AG20443 (cell line): ENCODE data around the gene ZNF576.
"Not testable (repeated sequence)": the region's sequence is repeated elsewhere in the genome, so short reads cannot be mapped to it uniquely, and the experiment has no call there.

Experiments
- DNase-seq: peaks from one replicate; pipeline ENCODE4 v3.0.0; 2012; ENCODE audit warnings: low spot score, mixed read lengths

Gene ZNF576, protein sequence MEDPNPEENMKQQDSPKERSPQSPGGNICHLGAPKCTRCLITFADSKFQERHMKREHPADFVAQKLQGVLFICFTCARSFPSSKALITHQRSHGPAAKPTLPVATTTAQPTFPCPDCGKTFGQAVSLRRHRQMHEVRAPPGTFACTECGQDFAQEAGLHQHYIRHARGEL

DNA sequence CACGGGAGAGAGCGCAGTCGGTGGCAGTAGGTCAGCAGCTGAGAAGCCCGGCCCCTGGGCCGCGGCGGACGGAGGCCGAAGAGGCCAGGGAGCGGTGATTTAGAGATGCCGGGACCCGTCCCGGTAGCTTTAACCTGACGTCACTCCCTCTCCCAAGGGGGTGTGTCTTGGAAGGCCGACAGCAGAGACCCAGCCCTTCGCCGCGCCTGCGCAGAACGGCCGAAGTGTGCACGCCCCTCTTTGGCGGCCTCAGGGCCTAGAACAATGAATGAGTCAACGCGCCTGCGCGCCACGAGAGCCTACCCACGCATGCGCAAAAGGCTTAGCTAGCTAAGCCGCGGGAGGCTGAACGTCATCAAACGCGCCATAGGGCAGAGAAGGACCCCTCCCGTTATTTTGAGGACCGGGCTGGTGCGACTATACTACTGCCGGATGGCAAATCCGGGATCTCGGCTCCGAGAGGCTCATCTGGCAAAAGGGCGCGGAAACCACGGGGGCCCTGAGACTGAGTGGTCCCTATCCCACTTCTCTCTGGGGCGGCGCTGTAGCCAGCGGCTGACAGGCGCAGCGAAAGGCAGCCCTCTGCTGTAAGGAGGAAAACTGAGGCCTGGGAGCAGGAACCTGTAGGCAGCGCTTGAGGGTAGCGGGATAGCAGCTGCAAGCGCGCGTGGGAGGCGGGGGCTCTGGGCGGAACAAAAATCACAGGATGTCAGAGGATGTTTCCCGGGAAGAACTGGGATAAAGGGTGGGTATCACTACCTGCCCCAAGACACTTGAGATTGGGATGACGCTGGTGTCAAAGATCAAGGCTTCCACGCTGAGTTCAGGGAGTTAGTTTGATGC lies at the start of gene ZNF576, which contains the start of gene IRGQ:
TSS of gene ZNF576 (plus strand) at position 597 of the 843 bp plus-strand sequence. CDS start 514 bp downstream, outside the sequence.
TSS of gene IRGQ (minus strand) at position 136 of the 843 bp plus-strand sequence. CDS start 796 bp downstream, outside the sequence.
- DNase-seq: peak; percentile 99

DNA sequence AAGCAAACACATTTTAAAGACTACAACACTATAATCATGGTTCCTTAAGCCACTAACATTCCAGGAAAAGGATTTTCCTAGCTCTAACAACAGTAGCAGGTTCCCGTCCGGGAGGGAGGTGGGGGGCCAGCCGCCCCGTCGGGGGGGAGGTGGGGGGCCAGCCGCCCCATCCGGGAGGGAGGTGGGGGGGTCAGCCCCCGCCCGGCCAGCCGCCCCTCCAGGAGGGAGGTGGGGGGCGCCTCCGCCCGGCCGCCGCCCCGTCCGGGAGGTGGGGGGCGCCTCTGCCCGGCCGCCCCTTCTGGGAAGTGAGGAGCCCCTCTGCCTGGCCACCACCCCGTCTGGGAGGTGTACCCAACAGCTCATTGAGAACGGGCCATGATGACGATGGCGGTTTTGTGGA lies 48.5 kb upstream of the ZNF576 start:
- not testable (repeated sequence) for DNase-seq

DNA sequence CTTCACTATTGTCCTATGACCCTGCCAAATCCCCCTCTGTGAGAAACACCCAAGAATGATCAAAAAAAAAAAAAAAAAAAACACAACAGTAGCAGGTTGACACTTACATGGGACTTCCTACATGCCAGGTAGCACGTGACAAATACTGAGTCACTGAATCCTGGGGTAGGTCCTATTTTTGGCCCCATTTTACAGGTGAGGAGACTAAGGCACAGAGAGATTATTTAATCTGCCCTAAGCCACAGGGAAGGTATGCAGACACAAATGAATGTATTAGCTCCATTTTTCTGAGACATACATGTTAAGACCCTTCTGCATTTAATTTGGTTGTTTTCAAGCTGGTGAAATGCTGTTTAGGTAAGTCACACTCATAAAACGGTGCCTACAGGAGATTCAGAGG lies 47.7 kb upstream of the ZNF576 start:
- DNase-seq: no peak

- no peak for DNase-seq
Measured at GRCh38 chr19:43551399-43552197, 44.8 kb upstream of the ZNF576 start.

GRCh38 chr19:43552198-43552450 lies 44.3 kb upstream of the ZNF576 start:
- no peak for DNase-seq

DNA sequence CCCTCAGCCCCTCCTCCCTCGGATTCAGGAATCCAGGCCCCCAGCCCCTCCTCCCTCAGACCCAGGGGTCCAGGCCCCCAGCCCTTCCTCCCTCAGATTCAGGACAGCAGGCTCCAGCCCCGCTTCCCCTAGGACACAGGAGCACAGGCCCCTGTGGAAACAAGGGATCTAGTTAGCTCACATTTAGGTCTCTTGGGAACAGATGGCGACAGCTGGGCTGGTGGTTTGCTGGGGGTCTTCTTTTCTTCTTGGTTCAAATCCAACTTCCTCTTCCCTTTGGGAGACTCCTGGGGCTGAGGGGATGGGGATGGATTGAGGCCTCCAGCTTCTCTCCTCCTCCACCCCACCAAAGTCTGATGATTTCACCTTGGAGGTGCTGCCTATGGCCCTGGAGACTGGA lies 43.8 kb upstream of the ZNF576 start:
- DNase-seq: no peak

DNA sequence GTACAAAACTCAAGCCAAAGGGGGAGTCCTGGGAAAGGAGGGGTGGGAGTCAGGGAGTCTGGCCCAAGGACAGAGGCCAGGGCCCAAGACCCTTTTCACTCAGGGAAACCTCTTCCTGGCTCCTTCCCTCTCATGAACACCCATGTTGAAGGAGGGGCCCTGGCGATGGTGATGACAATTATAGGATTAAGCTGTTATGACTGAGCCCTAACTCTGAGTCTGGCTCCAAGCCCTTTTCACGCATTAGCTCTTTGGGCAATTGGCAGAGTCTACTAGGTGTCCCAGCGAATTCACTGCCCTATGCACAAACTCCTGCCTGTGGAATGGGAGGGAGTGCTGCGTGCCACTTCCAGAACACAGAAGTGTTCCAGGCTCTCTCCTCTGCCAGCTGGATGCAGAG lies 42.7 kb upstream of the ZNF576 start:
- no peak for DNase-seq

DNA sequence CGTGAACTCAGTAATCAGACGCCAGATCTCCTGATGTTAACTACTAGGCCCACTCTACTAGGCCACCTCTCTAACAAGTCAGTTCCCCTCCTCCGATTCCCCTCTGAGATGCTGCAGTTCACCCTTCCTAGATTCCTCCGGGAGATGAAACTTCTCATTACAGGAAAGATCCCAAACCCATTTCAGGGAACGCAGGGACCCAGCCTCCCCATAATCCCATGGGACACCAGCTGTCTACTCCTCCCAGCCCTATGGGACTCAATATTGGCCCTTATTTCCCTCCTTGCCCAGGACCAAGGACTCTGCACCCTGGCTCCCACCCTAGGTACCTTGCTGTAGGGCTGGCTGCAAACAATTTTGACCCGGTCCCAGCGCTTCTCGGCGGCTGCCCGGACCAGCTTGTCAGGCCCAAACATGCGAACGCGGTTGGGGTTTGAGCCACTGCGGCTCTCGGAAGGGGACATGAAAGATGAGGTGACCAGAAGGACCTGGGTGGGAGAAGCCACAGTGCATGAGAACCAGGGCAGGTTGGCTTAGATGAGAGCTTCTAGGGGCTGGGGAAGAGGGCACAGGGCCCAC lies 42.0 kb upstream of the ZNF576 start:
- no peak for DNase-seq

- DNase-seq: peak; percentile 87
Measured at GRCh38 chr19:43555185-43555770, 41.1 kb upstream of the ZNF576 start.

GRCh38 chr19:43560687-43561086 lies 35.7 kb upstream of the ZNF576 start:
- DNase-seq: peak; percentile 23

- no peak for DNase-seq
Measured at GRCh38 chr19:43561139-43561970, 35.0 kb upstream of the ZNF576 start.

DNA sequence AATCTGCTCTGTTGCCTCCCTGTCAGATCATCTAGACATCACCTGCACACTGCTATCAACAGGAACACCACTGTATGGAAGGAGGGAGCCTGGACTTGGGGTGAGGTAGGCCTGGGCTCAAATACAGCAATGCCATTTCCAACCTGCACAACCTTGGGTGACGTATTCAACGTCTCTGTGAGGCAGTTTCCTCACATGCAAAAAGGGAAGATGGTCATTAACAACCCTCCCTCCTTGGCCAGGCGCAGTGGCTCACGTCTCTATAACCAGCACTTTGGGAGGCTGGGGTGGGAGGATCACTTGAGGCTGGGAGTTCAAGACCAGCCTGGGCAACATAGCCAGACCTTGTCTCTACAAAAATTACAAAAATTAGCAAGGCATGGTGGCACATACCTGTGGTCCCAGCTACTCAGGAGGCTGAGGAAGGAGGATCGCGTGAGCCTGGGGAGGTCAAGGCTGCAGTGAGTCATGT lies 34.1 kb upstream of the ZNF576 start:
- no peak for DNase-seq

- DNase-seq: peak; percentile 73
Measured at GRCh38 chr19:43562698-43563241, 33.6 kb upstream of the ZNF576 start.

DNA sequence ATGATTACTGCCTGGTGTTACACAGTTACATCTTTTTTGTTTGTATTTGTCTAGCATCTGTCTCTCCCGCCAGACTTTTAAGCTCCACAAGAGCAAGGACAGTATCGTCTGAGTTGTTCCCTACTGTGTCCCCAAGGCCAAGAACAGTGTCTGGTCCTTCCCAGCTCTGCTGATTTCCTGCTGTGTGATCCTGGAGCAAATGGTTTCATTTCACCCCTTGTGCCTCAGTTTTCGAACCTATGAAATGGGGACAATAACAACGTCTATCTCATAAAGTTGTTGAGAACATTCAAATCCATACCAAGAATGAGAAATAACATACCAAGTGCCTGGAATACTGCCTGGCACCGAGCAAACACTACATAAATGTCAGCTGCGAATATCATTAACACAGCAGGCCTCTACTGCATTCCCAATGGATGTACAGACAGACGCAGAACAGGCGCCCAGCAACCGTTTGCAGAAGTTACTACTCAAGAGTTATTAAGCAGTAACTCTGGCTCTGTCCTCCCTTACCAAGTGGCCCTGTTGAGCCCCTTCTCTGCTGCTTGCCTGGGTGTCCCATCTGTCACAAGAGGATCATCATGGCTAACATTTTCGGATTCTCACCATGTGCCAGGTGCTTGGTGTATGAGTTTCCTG lies 32.5 kb upstream of the ZNF576 start:
- no peak for DNase-seq

GRCh38 chr19:43564800-43565199 lies 31.6 kb upstream of the ZNF576 start:
- DNase-seq: no peak

DNA sequence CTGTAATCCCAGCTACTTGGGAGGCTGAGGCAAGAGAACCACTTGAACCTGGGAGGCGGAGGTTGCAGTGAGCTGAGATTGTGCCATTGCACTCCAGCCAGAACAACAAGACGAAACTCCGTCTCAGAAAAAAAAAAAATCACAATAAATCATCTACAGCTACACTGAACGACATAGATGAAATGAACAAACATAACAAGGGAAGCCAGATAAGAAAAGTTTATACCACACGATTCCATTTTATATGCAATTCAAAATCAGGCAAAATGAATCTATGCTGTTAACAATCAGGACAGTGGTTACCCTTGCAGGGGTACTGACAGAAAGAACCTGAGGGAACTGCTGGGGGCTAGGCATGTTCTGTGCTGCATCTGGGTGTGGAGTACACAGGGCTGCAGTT lies 26.7 kb upstream of the ZNF576 start:
- no peak for DNase-seq

DNA sequence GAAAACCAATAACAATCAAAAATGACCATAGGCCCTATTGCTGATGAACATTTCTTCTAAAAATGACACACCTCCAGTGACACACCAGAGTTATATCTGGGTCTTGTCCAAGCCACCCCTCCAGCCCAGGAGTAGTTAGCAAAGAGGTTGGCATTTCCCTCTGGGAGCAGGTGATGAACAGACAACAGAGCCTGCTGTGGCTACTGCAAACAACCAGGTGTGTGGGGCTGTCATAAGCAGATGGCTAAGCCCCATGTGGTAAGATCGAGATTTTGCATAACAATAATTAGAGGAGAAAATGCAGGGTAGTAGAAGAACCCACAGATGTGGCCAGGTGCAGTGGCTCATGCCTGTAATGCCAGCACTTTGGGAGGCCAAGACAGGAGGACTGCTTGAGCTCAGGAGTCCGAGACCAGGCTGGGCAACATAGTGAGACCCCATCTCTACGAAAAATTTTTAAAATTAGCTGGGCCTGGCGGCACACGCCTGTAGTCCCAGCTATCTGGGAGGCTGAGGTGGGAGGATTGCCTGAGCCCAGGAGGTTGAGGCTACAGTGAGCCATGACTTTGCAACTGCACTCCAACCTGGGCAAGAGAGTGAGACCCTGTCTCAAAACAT lies 26.1 kb upstream of the ZNF576 start:
- no peak for DNase-seq

DNA sequence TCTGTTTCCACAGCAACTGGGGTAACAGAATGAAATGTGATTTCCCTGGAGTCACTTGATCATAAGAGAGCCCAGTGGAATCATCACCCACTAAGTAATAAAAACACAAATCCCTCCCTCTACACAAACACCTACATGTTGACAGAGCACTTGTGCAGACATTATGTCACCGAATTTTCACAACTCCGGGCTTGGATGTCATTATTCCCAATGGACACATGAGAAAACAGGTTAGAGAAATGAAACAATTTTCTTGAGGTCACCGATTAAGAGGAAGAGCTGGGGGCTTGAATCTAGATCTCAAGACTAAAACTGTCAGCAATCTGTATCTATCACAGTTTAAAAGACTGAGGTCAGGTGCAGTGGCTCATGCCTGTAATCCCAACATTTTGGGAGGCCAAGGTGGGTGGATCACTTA lies 24.2 kb upstream of the ZNF576 start:
- DNase-seq: no peak

- no peak for DNase-seq
Measured at GRCh38 chr19:43574424-43575155, 21.8 kb upstream of the ZNF576 start.
